ENCODE measurements around the gene TSPAN4. TPM values are rescaled to one million over a fixed set of nuclear protein-coding genes. Genes with fewer than 3 reads are reported as not detected.

TSPAN4 gene
- total RNA-seq, 1 donor from 2014 or later = 2.3 TPM

- DNase-seq (no peak), ATAC-seq (ENCODE audit: low read depth) (no peak)
- H3K27me3 Mint-ChIP-seq = no peaks in the 10 kb centered on the region
- CTCF ChIA-PET = no interaction called here
- POLR2A ChIA-PET = no interaction called here
- H3K4me1 Mint-ChIP-seq = no peaks in the 10 kb centered on the region
- H3K4me3 Mint-ChIP-seq = no peak overlapping the region
- H3K9me3 Mint-ChIP-seq = no peaks in the 10 kb centered on the region
- H3K27ac Mint-ChIP-seq = no peak overlapping the region
- H3K36me3 Mint-ChIP-seq (ENCODE audit: low read depth) = peaks cover 44% of the 10 kb centered on the region
- intact Hi-C loops (cut with micrococcal nuclease) = no loop called here
- TF ChIP-seq, protein P1, sequence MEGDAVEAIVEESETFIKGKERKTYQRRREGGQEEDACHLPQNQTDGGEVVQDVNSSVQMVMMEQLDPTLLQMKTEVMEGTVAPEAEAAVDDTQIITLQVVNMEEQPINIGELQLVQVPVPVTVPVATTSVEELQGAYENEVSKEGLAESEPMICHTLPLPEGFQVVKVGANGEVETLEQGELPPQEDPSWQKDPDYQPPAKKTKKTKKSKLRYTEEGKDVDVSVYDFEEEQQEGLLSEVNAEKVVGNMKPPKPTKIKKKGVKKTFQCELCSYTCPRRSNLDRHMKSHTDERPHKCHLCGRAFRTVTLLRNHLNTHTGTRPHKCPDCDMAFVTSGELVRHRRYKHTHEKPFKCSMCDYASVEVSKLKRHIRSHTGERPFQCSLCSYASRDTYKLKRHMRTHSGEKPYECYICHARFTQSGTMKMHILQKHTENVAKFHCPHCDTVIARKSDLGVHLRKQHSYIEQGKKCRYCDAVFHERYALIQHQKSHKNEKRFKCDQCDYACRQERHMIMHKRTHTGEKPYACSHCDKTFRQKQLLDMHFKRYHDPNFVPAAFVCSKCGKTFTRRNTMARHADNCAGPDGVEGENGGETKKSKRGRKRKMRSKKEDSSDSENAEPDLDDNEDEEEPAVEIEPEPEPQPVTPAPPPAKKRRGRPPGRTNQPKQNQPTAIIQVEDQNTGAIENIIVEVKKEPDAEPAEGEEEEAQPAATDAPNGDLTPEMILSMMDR (IDR thresholded peaks at IDR 0.05) = no peak
Observed at GRCh38 chr11:898143-898511, 55.5 kb downstream of the TSPAN4 start.

- H3K9me3 Mint-ChIP-seq = no peaks in the 10 kb centered on the region
- intact Hi-C loops (cut with micrococcal nuclease) = no loop called here
- H3K36me3 Mint-ChIP-seq (ENCODE audit: low read depth) = peaks cover 49% of the 10 kb centered on the region
- POLR2A ChIA-PET = no interaction called here
- H3K4me3 Mint-ChIP-seq = no peak overlapping the region
- TF ChIP-seq, protein P1 (IDR thresholded peaks at IDR 0.05) = no peak
- H3K27me3 Mint-ChIP-seq = no peaks in the 10 kb centered on the region
- CTCF ChIA-PET = no interaction called here
- no peak for ATAC-seq (ENCODE audit: low read depth)
- H3K4me1 Mint-ChIP-seq = no peaks in the 10 kb centered on the region
- DNase-seq = no peak
- H3K27ac Mint-ChIP-seq = no peak overlapping the region
Observed at GRCh38 chr11:898540-899190, 56.0 kb downstream of the TSPAN4 start.

GRCh38 chr11:899724-900123 lies 57.1 kb downstream of the TSPAN4 start:
- Mint-ChIP-seq H3K27ac (no peak overlapping the region), H3K27me3 (no peaks in the 10 kb centered on the region), H3K9me3 (no peaks in the 10 kb centered on the region), H3K4me1 (no peaks in the 10 kb centered on the region), H3K4me3 (no peak overlapping the region), H3K36me3 (ENCODE audit: low read depth) (peaks cover 59% of the 10 kb centered on the region)
- ATAC-seq (ENCODE audit: low read depth) = no peak
- intact Hi-C loops (cut with micrococcal nuclease) = no loop called here
- CTCF ChIA-PET = no interaction called here
- no peak for DNase-seq
- TF ChIP-seq, protein P1 (IDR thresholded peaks at IDR 0.05) = no peak
- POLR2A ChIA-PET = no interaction called here

DNA sequence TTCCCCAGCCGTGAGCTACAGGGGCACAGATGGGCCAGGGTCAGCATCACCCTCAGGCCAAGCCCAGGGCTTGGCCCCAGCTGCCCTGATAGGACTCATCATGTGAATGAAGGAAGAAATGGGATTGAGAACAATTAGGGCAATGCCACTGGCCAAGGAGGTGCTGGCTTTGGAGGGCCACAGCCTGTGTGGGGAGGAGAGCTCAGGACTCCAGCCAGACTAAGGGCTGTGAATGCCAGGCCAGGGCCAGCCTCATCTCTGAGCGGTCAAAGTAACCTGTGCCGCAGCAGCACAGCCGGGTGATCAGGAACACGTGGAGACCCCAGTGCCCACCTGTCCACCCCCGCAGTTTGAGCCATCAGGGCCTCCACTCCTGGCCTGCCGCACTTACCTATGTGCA lies 57.9 kb downstream of the TSPAN4 start:
- TF ChIP-seq, protein P1 (IDR thresholded peaks at IDR 0.05) = no peak
- Mint-ChIP-seq H3K9me3 (no peaks in the 10 kb centered on the region), H3K27ac (no peak overlapping the region), H3K36me3 (ENCODE audit: low read depth) (peaks cover 59% of the 10 kb centered on the region), H3K27me3 (no peaks in the 10 kb centered on the region), H3K4me1 (no peaks in the 10 kb centered on the region), H3K4me3 (no peak overlapping the region)
- no peak for ATAC-seq (ENCODE audit: low read depth)
- no peak for DNase-seq
- CTCF ChIA-PET = no interaction called here
- intact Hi-C loops (cut with micrococcal nuclease) = no loop called here
- POLR2A ChIA-PET = no interaction called here

GRCh38 chr11:901452-902061 lies 58.9 kb downstream of the TSPAN4 start:
- no peaks in the 10 kb centered on the region for H3K27me3 Mint-ChIP-seq
- TF ChIP-seq, protein P1 (IDR thresholded peaks at IDR 0.05) = no peak
- H3K36me3 Mint-ChIP-seq (ENCODE audit: low read depth) = peaks cover 61% of the 10 kb centered on the region
- H3K4me3 Mint-ChIP-seq = no peak overlapping the region
- intact Hi-C loops (cut with micrococcal nuclease) = no loop called here
- ATAC-seq (ENCODE audit: low read depth) = no peak
- no peak for DNase-seq
- H3K9me3 Mint-ChIP-seq = no peaks in the 10 kb centered on the region
- ChIA-PET CTCF (no interaction called here), POLR2A (no interaction called here)
- no peak overlapping the region for H3K27ac Mint-ChIP-seq
- peaks cover 2% of the 10 kb centered on the region for H3K4me1 Mint-ChIP-seq
